CD4-positive, alpha-beta memory T cell (primary cell): ENCODE measurements around the gene SH2D4B. TPM values are rescaled to one million over a fixed set of nuclear protein-coding genes. Genes with fewer than 3 reads are reported as not detected.
A peak's percentile ranks its signal among the peaks of the same experiment; 100 is the strongest.

Source experiments
- CTCF ChIA-PET: fragments of 350-600 bp; sonication (Branson Sonifier 250); formaldehyde crosslinking; loops from one replicate; lab custom pipeline; 2021; ENCODE audit warnings: inconsistent platforms; ENCODE audit not compliant: partially characterized antibody; lab: Charles Lee
- POLR2A ChIA-PET: fragments of 350-600 bp; sonication (Branson Sonifier 250); formaldehyde crosslinking; loops from one replicate; lab custom pipeline; 2021; ENCODE audit not compliant: partially characterized antibody; lab: Charles Lee
- DNase-seq, 5 donors: peaks; one replicate each; pipeline versions ENCODE4 v3.0.0 to v3.0.0-alpha.2; 2020 to 2022; ENCODE audit warnings: mixed read lengths in 1 of 5
- H3K27ac ChIP-seq: one replicate; pipeline ENCODE4 v1.7.0; 2013; ENCODE audit warnings: low read depth, low read length
- H3K27me3 ChIP-seq: 2 replicates; pipeline ENCODE4 v1.7.0; 2013; ENCODE audit warnings: mild to moderate bottlenecking, low read length, moderate library complexity; ENCODE audit not compliant: insufficient read depth
- H3K36me3 ChIP-seq: 2 replicates; pipeline ENCODE4 v1.7.0; 2013; ENCODE audit warnings: mild to moderate bottlenecking, low read length, moderate library complexity; ENCODE audit not compliant: insufficient read depth
- H3K4me1 ChIP-seq: 2 replicates; pipeline ENCODE4 v1.7.0; 2013; ENCODE audit warnings: mild to moderate bottlenecking, low read length, moderate library complexity; ENCODE audit not compliant: insufficient read depth
- H3K4me3 ChIP-seq, 2 donors: one replicate each; pipeline ENCODE4 v1.7.0; 2013; ENCODE audit warnings: low read length in 2 of 2, mild to moderate bottlenecking in 1 of 2
- H3K9me3 ChIP-seq, 2 donors: one replicate each; pipeline ENCODE4 v1.7.0; 2013; ENCODE audit warnings: low read length in 2 of 2, control low read depth in 1 of 2; ENCODE audit not compliant: control insufficient read depth in 1 of 2
- H3K27ac Mint-ChIP-seq, 7 donors: one replicate each; pipeline ENCODE4 v1.8.0; 2020 to 2021; ENCODE audit warnings: mixed read lengths in 7 of 7, mild to moderate bottlenecking in 6 of 7, inconsistent platforms in 3 of 7, moderate library complexity in 3 of 7
- H3K27me3 Mint-ChIP-seq, 2 donors: one replicate each; pipeline ENCODE4 v1.8.0; 2020 to 2021; ENCODE audit warnings: mixed read lengths in 2 of 2
- H3K36me3 Mint-ChIP-seq, 2 donors: one replicate each; pipeline ENCODE4 v1.8.0; 2020 to 2021; ENCODE audit warnings: mixed read lengths in 2 of 2, inconsistent platforms in 1 of 2, mild to moderate bottlenecking in 1 of 2
- H3K4me1 Mint-ChIP-seq, 4 donors: one replicate each; pipeline ENCODE4 v1.8.0; 2020 to 2021; ENCODE audit warnings: mixed read lengths in 4 of 4, mild to moderate bottlenecking in 1 of 4
- H3K4me3 Mint-ChIP-seq, 8 donors: one replicate each; pipeline ENCODE4 v1.8.0; 2020 to 2021; ENCODE audit warnings: mixed read lengths in 8 of 8, mild to moderate bottlenecking in 7 of 8, moderate library complexity in 6 of 8, inconsistent platforms in 3 of 8
- H3K9me3 Mint-ChIP-seq, 8 donors: one replicate each; pipeline ENCODE4 v1.8.0; 2020 to 2021; ENCODE audit warnings: mixed read lengths in 8 of 8, mild to moderate bottlenecking in 5 of 8, inconsistent platforms in 3 of 8, moderate library complexity in 1 of 8
- intact Hi-C: fragments of 100-400 bp; cut with micrococcal nuclease; formaldehyde crosslinking; loops from one replicate; pipeline ENCODE4 v1.15.1; 2023
- polyA plus RNA-seq, 2 donors: library from polyadenylated mRNA; unstranded; fragments of 300-500 nt; fragmentation: Illumina TruSeq; gene quantifications; one replicate each; pipeline ENCODE4 v1.2.3, GENCODE V29; 2021
- total RNA-seq, 2 experiments: library from RNA; stranded (reverse); gene quantifications; one replicate each; pipeline ENCODE4 v1.2.3, GENCODE V29; 2021

SH2D4B gene
- total and polyA plus RNA-seq, 4 experiments from 2014 or later, result 0.17 TPM; not detected in 2

DNA sequence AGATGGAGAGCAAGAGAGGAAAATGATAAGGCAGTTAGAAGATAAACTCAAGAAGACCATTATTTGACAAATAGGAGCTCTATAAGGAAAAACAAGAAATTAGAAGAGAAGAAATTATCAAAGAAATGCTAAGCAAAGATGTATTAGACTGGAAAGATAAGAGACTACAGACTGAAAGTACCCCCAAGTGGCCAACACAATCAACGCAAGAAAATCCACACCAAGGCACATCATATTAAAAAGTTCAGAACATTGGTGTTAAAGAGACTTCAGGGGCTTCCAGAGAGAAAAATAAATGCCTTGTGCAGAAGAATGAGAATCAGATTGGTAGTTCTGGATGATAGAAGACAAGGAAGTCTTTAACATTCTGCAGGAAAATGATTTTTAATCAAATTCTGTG, 46.0 kb downstream of the SH2D4B start:
- ChIA-PET CTCF (interaction anchor here (1.3 to 2.1 kb wide), 3 partner anchors 139 to 205 kb away, joined by 3 to 7 read pairs (median 5); no protein-coding TSS in a partner anchor), POLR2A (no interaction called here)
- intact Hi-C loops, result no loop called here
- Mint-ChIP-seq H3K36me3 (no peaks in the 10 kb centered on the region), H3K4me3 (no peak overlapping the region), H3K4me1 (no peaks in the 10 kb centered on the region), H3K9me3 (no peaks in the 10 kb centered on the region), H3K27me3 (peaks cover 2 to 3% of the 10 kb centered on the region in 2 donors), H3K27ac (no peak overlapping the region)
- Histone ChIP-seq H3K36me3 (no peaks in the 10 kb centered on the region), H3K27ac (no peak overlapping the region), H3K4me1 (no peaks in the 10 kb centered on the region), H3K9me3 (no peaks in the 10 kb centered on the region), H3K27me3 (no peaks in the 10 kb centered on the region), H3K4me3 (no peak overlapping the region)
- DNase-seq, result no peak

- intact Hi-C loops, result no loop called here
- H3K9me3 ChIP-seq, result no peaks in the 10 kb centered on the region
- H3K4me3 Mint-ChIP-seq, result no peak overlapping the region
- H3K9me3 Mint-ChIP-seq, result no peaks in the 10 kb centered on the region
- no peaks in the 10 kb centered on the region for H3K36me3 Mint-ChIP-seq
- no peaks in the 10 kb centered on the region for H3K4me1 ChIP-seq
- no peaks in the 10 kb centered on the region for H3K27me3 ChIP-seq
- no peak overlapping the region for H3K27ac Mint-ChIP-seq
- H3K27me3 Mint-ChIP-seq, result peaks cover 2 to 4% of the 10 kb centered on the region in 2 donors
- POLR2A ChIA-PET, result no interaction called here
- H3K27ac ChIP-seq, result no peak overlapping the region
- CTCF ChIA-PET, result interaction anchor here (0.9 kb wide), 1 partner anchor 11 kb away, joined by 4 read pairs; no protein-coding TSS in a partner anchor
- DNase-seq, result no peak
- H3K4me1 Mint-ChIP-seq, result no peaks in the 10 kb centered on the region
- no peaks in the 10 kb centered on the region for H3K36me3 ChIP-seq
- H3K4me3 ChIP-seq, result no peak overlapping the region
Measured at GRCh38 chr10:80585812-80586211, 48.1 kb downstream of the SH2D4B start.

- H3K4me1 Mint-ChIP-seq, result no peaks in the 10 kb centered on the region
- H3K4me1 ChIP-seq, result no peaks in the 10 kb centered on the region
- no peak overlapping the region for H3K4me3 ChIP-seq
- H3K36me3 Mint-ChIP-seq, result no peaks in the 10 kb centered on the region
- H3K27ac Mint-ChIP-seq, result no peak overlapping the region
- no peak for DNase-seq
- no peaks in the 10 kb centered on the region for H3K27me3 ChIP-seq
- ChIA-PET CTCF (interaction anchor here (1.9 kb wide), 1 partner anchor 8 kb away, joined by 6 read pairs; no protein-coding TSS in a partner anchor), POLR2A (no interaction called here)
- peaks cover 1 to 2% of the 10 kb centered on the region in 2 donors for H3K27me3 Mint-ChIP-seq
- H3K27ac ChIP-seq, result no peak overlapping the region
- H3K4me3 Mint-ChIP-seq, result no peak overlapping the region
- H3K9me3 ChIP-seq, result no peaks in the 10 kb centered on the region
- no peaks in the 10 kb centered on the region for H3K36me3 ChIP-seq
- intact Hi-C loops, result no loop called here
- peaks cover 0 to 1% (median 0%) of the 10 kb centered on the region in 8 donors for H3K9me3 Mint-ChIP-seq
Measured at GRCh38 chr10:80588546-80588945, 50.8 kb downstream of the SH2D4B start.

DNA sequence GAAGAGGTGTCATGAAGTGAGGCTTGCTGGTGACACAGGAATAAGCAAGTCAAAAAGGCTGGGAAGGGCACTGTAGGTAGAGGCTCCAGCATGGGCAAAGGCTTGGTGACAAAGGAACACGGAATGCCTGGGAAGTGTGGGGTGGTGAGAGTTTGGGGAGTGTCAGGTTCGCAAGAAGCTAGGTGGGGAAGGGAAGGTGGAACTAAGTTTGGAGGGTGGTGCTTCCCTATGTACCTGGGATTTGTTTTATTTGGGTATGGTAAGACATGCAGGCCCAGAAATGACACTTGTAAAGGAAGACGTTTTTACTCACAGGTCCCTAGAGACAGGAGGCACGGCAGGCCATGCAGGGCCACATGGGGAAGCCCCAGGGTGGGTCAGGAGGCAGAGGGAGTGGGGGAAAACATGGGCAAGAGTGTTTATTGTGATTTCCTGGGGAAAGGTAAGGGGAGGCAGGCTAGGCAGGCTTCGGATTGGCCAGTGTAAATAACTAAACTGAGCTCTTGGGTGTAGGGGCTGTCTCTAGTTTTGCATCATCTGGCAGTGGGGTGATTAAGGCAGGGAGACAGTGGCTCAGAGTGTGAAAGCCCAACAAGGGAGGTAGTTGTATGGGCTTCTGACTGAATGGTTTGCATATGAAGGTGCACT, 52.1 kb downstream of the SH2D4B start:
- Mint-ChIP-seq H3K4me3 (no peak overlapping the region), H3K27me3 (peaks cover 1 to 2% of the 10 kb centered on the region in 2 donors), H3K9me3 (peaks cover 0 to 1% (median 0%) of the 10 kb centered on the region in 8 donors), H3K27ac (no peak overlapping the region), H3K4me1 (no peaks in the 10 kb centered on the region), H3K36me3 (no peaks in the 10 kb centered on the region)
- H3K4me3 ChIP-seq, result no peak overlapping the region
- POLR2A ChIA-PET, result no interaction called here
- intact Hi-C loops, result loop anchor here (10.0 kb wide), 1 partner anchor 205 kb away; no protein-coding TSS in a partner anchor
- no peak for DNase-seq
- no peaks in the 10 kb centered on the region for H3K9me3 ChIP-seq
- CTCF ChIA-PET, result no interaction called here
- no peaks in the 10 kb centered on the region for H3K36me3 ChIP-seq
- no peaks in the 10 kb centered on the region for H3K27me3 ChIP-seq
- no peaks in the 10 kb centered on the region for H3K4me1 ChIP-seq
- H3K27ac ChIP-seq, result no peak overlapping the region

DNA sequence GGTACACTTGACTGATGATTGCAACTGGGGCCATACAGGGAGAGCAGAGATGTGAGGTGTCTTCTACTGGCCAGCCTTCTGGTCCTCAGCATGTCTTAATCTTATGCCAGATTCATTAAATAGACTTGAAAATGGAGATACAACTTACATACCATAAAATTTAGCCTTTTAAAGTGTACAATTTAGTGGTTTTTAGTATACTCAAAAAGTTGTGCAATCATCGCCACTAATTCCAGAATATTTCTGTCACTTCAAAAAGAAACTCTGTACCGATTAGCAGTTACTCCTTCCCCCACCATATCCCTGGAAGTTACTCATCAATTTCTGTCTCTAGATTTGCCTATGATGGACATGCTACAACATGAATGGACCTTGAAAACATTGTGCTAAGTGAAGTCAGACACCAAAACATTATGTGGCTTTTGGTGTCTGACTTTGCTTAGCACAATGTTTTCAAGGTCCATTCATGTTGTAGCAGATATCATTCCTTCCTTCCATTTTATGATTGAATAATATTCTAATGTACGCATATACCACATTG, 53.0 kb downstream of the SH2D4B start:
- Mint-ChIP-seq H3K27ac (no peak overlapping the region), H3K9me3 (peaks cover 0 to 1% (median 0%) of the 10 kb centered on the region in 8 donors), H3K27me3 (peaks cover 1 to 2% of the 10 kb centered on the region in 2 donors), H3K36me3 (no peaks in the 10 kb centered on the region), H3K4me3 (no peak overlapping the region), H3K4me1 (no peaks in the 10 kb centered on the region)
- DNase-seq, result no peak
- H3K9me3 ChIP-seq, result no peaks in the 10 kb centered on the region
- no peak overlapping the region for H3K27ac ChIP-seq
- no peaks in the 10 kb centered on the region for H3K36me3 ChIP-seq
- ChIA-PET CTCF (no interaction called here), POLR2A (no interaction called here)
- H3K4me3 ChIP-seq, result no peak overlapping the region
- intact Hi-C loops, result loop anchor here (10.0 kb wide), 1 partner anchor 206 kb away; no protein-coding TSS in a partner anchor
- H3K4me1 ChIP-seq, result no peaks in the 10 kb centered on the region
- no peaks in the 10 kb centered on the region for H3K27me3 ChIP-seq

- CTCF ChIA-PET, result interaction anchor here (0.6 to 3.3 kb wide), 17 partner anchors 9 to 219 kb away, joined by 3 to 11 read pairs (median 4); no protein-coding TSS in a partner anchor
- Mint-ChIP-seq H3K27me3 (no peaks in the 10 kb centered on the region), H3K4me1 (no peaks in the 10 kb centered on the region), H3K27ac (no peak overlapping the region), H3K9me3 (peaks cover 0 to 3% (median 0%) of the 10 kb centered on the region in 8 donors), H3K36me3 (no peaks in the 10 kb centered on the region), H3K4me3 (no peak overlapping the region)
- DNase-seq, result peak in 4 of 5 donors; percentile 35 to 38 (median 36)
- no peaks in the 10 kb centered on the region for H3K4me1 ChIP-seq
- H3K27me3 ChIP-seq, result no peaks in the 10 kb centered on the region
- H3K4me3 ChIP-seq, result no peak overlapping the region
- H3K36me3 ChIP-seq, result no peaks in the 10 kb centered on the region
- no peak overlapping the region for H3K27ac ChIP-seq
- POLR2A ChIA-PET, result no interaction called here
- intact Hi-C loops, result loop anchor here (5.0 to 10.0 kb wide), 2 partner anchors 149 to 212 kb away; no protein-coding TSS in a partner anchor
- H3K9me3 ChIP-seq, result no peaks in the 10 kb centered on the region
Measured at GRCh38 chr10:80596391-80597257, 58.9 kb downstream of the SH2D4B start.
